HG02610 (cell line): ENCODE data around the gene ZNF394.
"Not testable (repeated sequence)": the region's sequence is repeated elsewhere in the genome, so short reads cannot be mapped to it uniquely, and the experiment has no call there.

Experiments used
- ATAC-seq: cut with Tn5 transposase; IDR thresholded peaks from one replicate; pipeline ENCODE4 v1.9.1; 2021; ENCODE audit warnings: mild to moderate bottlenecking, moderate library complexity; ENCODE audit not compliant: unreplicated experiment

Gene ZNF394

GRCh38 chr7:99499721-99500636 lies at the start of gene ZNF394:
TSS of gene ZNF394 (minus strand) at chr7:99500281. CDS start at chr7:99500093, 188 bp downstream.
- peak; percentile 50 for ATAC-seq

- ATAC-seq, result not testable (repeated sequence)
These were observed 49.5 kb upstream of the ZNF394 start for GRCh38 chr7:99549545-99549944.

GRCh38 chr7:99545308-99545707 lies 45.2 kb upstream of the ZNF394 start:
- not testable (repeated sequence) for ATAC-seq

GRCh38 chr7:99543916-99544315 lies 43.8 kb upstream of the ZNF394 start:
- no peak for ATAC-seq

GRCh38 chr7:99543081-99543671 lies 43.1 kb upstream of the ZNF394 start:
- no peak for ATAC-seq

GRCh38 chr7:99541212-99541611 lies 41.1 kb upstream of the ZNF394 start:
- no peak for ATAC-seq

- ATAC-seq, result no peak
These were observed 40.5 kb upstream of the ZNF394 start for GRCh38 chr7:99540542-99540941.

GRCh38 chr7:99539213-99539811 lies 39.2 kb upstream of the ZNF394 start:
- ATAC-seq, result no peak

- no peak for ATAC-seq
These were observed 35.6 kb upstream of the ZNF394 start for GRCh38 chr7:99535667-99536066.

- ATAC-seq, result no peak
These were observed 31.3 kb upstream of the ZNF394 start for GRCh38 chr7:99531354-99531765.

GRCh38 chr7:99525713-99526440 lies 25.8 kb upstream of the ZNF394 start:
- no peak for ATAC-seq

GRCh38 chr7:99521399-99521798 lies 21.3 kb upstream of the ZNF394 start:
- ATAC-seq, result no peak

GRCh38 chr7:99514050-99514449 lies 14.0 kb upstream of the ZNF394 start:
- no peak for ATAC-seq

- ATAC-seq, result peak; percentile 0
These were observed 5.2 kb upstream of the ZNF394 start for GRCh38 chr7:99505324-99505662.

GRCh38 chr7:99504603-99505323 lies 4.7 kb upstream of the ZNF394 start, which contains the start of gene ZKSCAN5:
TSS of gene ZKSCAN5 (plus strand) at chr7:99504662. CDS start at chr7:99506045, 1,383 bp downstream.
- ATAC-seq, result peak; percentile 79

GRCh38 chr7:99504281-99504602 lies 4.2 kb upstream of the ZNF394 start:
- no peak for ATAC-seq

- ATAC-seq, result not testable (repeated sequence)
These were observed 1.2 kb upstream of the ZNF394 start for GRCh38 chr7:99501236-99501635.

- no peak for ATAC-seq
These were observed 542 bp upstream of the ZNF394 start for GRCh38 chr7:99500637-99501009.

GRCh38 chr7:99499371-99499720 lies 735 bp downstream of the ZNF394 start:
- no peak for ATAC-seq

GRCh38 chr7:99498546-99498944 lies 1.5 kb downstream of the ZNF394 start:
- ATAC-seq, result no peak
